ENCODE results near the gene KCND3. TPM values are rescaled to one million over a fixed set of nuclear protein-coding genes. Genes with fewer than 3 reads are reported as not detected.

KCND3 gene
- total RNA-seq, 1 experiment from 2014 or later, result not detected

DNA sequence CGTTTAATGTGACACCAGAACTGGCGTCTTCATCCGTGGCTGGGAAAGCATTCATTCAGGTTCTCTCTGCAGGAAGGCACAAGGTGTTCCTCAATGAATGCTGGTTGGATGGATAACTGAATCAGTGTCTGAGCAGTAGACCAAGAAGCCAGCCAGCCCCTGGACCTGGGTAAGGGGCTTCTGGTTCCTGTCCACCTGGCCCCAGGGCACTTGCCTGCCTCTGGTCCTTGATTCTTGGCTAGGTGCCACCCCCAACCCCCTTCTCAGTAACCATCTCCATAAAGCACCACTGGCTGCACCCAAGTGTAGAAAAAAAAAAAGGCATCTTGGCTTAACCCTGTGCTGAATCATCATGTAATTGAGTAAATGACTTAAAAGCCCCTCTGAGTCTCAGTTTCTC, 59.1 kb downstream of the KCND3 start:
- BruUV-seq (replicated peaks), result no TSS peak
- intact Hi-C loops (cut with micrococcal nuclease), result no loop called here
- TF ChIP-seq, protein P1, sequence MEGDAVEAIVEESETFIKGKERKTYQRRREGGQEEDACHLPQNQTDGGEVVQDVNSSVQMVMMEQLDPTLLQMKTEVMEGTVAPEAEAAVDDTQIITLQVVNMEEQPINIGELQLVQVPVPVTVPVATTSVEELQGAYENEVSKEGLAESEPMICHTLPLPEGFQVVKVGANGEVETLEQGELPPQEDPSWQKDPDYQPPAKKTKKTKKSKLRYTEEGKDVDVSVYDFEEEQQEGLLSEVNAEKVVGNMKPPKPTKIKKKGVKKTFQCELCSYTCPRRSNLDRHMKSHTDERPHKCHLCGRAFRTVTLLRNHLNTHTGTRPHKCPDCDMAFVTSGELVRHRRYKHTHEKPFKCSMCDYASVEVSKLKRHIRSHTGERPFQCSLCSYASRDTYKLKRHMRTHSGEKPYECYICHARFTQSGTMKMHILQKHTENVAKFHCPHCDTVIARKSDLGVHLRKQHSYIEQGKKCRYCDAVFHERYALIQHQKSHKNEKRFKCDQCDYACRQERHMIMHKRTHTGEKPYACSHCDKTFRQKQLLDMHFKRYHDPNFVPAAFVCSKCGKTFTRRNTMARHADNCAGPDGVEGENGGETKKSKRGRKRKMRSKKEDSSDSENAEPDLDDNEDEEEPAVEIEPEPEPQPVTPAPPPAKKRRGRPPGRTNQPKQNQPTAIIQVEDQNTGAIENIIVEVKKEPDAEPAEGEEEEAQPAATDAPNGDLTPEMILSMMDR (IDR thresholded peaks at IDR 0.05; ENCODE audit: unreplicated experiment), result no peak
- Mint-ChIP-seq H3K4me3 (ENCODE audit: unreplicated experiment) (no peak overlapping the region), H3K4me1 (ENCODE audit: insufficient read depth, unreplicated experiment) (no peaks in the 10 kb centered on the region), H3K27me3 (ENCODE audit: insufficient read depth, unreplicated experiment) (peaks cover 46% of the 10 kb centered on the region), H3K36me3 (ENCODE audit: insufficient read depth, unreplicated experiment) (no peaks in the 10 kb centered on the region), H3K9me3 (ENCODE audit: unreplicated experiment) (no peaks in the 10 kb centered on the region), H3K27ac (ENCODE audit: low read depth, unreplicated experiment) (no peak overlapping the region)
- ChIA-PET CTCF (no interaction called here), POLR2A (no interaction called here)
- no peak for DNase-seq (ENCODE audit: unreplicated experiment)

DNA sequence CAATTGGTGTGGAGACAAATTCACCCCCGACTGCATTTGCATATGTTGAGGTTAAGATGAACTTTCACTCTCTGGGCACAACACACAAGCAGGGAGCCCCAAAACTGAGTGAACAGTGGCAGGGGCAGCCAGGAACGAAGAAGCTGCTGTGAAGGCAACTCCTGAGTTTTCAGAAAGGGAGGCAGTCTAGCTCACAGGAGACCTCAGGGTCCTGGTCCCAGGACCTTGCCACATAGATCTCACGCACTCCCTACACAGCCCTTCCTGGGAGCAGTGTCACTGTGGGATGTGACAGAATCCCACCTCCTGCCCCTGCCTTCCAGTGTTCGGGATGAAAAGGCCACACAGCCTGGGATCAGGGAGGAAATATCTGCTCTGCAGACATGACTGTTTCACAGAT, 60.9 kb downstream of the KCND3 start:
- Mint-ChIP-seq H3K27me3 (ENCODE audit: insufficient read depth, unreplicated experiment) (peaks cover 38% of the 10 kb centered on the region), H3K9me3 (ENCODE audit: unreplicated experiment) (no peaks in the 10 kb centered on the region), H3K27ac (ENCODE audit: low read depth, unreplicated experiment) (no peak overlapping the region), H3K4me3 (ENCODE audit: unreplicated experiment) (no peak overlapping the region), H3K36me3 (ENCODE audit: insufficient read depth, unreplicated experiment) (no peaks in the 10 kb centered on the region), H3K4me1 (ENCODE audit: insufficient read depth, unreplicated experiment) (no peaks in the 10 kb centered on the region)
- CTCF ChIA-PET, result interaction anchor here (0.6 kb wide), 1 partner anchor 475 kb away, joined by 3 read pairs; no protein-coding TSS in a partner anchor
- intact Hi-C loops (cut with micrococcal nuclease), result no loop called here
- BruUV-seq (replicated peaks), result no TSS peak
- no peak for DNase-seq (ENCODE audit: unreplicated experiment)
- POLR2A ChIA-PET, result no interaction called here
- TF ChIP-seq, protein P1 (IDR thresholded peaks at IDR 0.05; ENCODE audit: unreplicated experiment), result no peak

DNA sequence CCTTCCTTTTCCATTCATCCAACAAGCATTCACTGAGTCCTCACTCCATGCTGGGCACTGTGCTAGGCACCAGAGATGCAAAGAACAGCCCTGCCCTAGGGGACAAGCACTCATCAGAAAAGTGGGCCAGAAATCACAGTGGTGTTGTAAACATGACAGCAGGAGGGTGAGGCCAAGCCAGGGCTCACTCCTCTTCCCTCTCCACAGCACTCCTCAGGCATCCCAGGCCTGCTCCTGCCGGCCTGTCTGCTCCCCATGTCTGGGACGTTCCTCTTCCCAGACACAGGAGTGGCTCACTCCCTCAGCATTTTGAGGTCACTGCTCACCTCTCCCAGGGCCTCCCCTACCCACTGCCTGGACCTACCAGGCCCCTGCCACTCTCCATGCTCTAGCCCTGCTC, 61.8 kb downstream of the KCND3 start:
- TF ChIP-seq, protein P1 (IDR thresholded peaks at IDR 0.05; ENCODE audit: unreplicated experiment), result no peak
- BruUV-seq (replicated peaks), result no TSS peak
- H3K9me3 Mint-ChIP-seq (ENCODE audit: unreplicated experiment), result no peaks in the 10 kb centered on the region
- H3K36me3 Mint-ChIP-seq (ENCODE audit: insufficient read depth, unreplicated experiment), result no peaks in the 10 kb centered on the region
- intact Hi-C loops (cut with micrococcal nuclease), result no loop called here
- peaks cover 29% of the 10 kb centered on the region for H3K27me3 Mint-ChIP-seq (ENCODE audit: insufficient read depth, unreplicated experiment)
- DNase-seq (ENCODE audit: unreplicated experiment), result no peak
- no peak overlapping the region for H3K27ac Mint-ChIP-seq (ENCODE audit: low read depth, unreplicated experiment)
- H3K4me3 Mint-ChIP-seq (ENCODE audit: unreplicated experiment), result no peak overlapping the region
- ChIA-PET CTCF (interaction anchor here (0.7 kb wide), 1 partner anchor 77 kb away, joined by 3 read pairs; no protein-coding TSS in a partner anchor), POLR2A (no interaction called here)
- no peaks in the 10 kb centered on the region for H3K4me1 Mint-ChIP-seq (ENCODE audit: insufficient read depth, unreplicated experiment)

DNA sequence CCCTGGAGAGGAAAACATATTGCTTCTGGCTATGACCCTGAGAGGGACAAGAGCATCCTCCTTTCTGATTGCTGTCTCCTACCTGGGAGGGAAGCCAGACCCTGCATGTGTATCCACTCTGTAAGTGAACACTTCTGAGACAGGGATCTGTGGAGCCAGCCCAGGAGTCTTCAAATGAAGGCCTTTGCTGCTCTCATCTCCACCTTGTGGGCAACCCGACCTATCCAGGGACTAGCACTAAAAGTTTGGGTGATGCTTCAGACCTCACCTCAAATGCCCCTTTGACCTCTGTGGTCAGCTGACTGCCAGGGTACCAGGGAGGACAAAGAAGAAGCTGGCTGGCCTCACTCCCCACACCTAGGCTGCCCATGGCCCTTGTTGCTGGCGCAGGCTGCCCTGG, 64.7 kb downstream of the KCND3 start:
- Mint-ChIP-seq H3K27me3 (ENCODE audit: insufficient read depth, unreplicated experiment) (peaks cover 24% of the 10 kb centered on the region), H3K4me3 (ENCODE audit: unreplicated experiment) (no peak overlapping the region), H3K4me1 (ENCODE audit: insufficient read depth, unreplicated experiment) (peaks cover 5% of the 10 kb centered on the region), H3K27ac (ENCODE audit: low read depth, unreplicated experiment) (no peak overlapping the region), H3K9me3 (ENCODE audit: unreplicated experiment) (no peaks in the 10 kb centered on the region), H3K36me3 (ENCODE audit: insufficient read depth, unreplicated experiment) (no peaks in the 10 kb centered on the region)
- ChIA-PET CTCF (no interaction called here), POLR2A (interaction anchor here (0.6 kb wide), 1 partner anchor 72 kb away, joined by 3 read pairs; no protein-coding TSS in a partner anchor)
- intact Hi-C loops (cut with micrococcal nuclease), result no loop called here
- TF ChIP-seq, protein P1 (IDR thresholded peaks at IDR 0.05; ENCODE audit: unreplicated experiment), result no peak
- BruUV-seq (replicated peaks), result no TSS peak
- no peak for DNase-seq (ENCODE audit: unreplicated experiment)

Measured in MCF 10A (cell line).